ENCODE data around the gene TMOD1.
"Not testable (repeated sequence)": the region's sequence is repeated elsewhere in the genome, so short reads cannot be mapped to it uniquely, and the experiment has no call there.

TMOD1 gene

DNA sequence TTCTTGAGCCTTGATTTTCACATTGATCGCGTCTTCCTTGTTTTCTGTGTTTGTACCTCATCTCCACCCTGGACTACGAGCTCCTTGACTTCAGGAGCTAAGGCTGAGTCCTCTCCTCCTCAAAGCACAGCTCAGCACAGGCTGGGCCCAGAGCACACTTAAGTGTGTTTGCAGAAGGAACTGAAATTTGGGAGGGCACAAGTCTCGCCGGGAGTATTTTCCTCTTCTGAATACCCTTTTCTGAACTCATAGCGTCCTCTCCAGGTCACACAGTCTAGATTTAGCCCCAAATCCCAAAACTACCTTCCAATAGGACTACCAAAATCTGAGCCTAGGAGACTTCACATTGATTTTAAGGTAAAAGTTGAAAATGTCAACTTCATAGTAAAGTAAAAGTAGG is 90.1 kb downstream of the TMOD1 start:
- no peak for TF ChIP-seq ZNF274 (IDR thresholded peaks at IDR 0.05; ENCODE audit: low read depth, low read length)
- H3K4me3 ChIP-seq (ENCODE audit: low read length) = no peak overlapping the region

- TF ChIP-seq ZNF274 (IDR thresholded peaks at IDR 0.05; ENCODE audit: low read depth, low read length) = no peak
- H3K4me3 ChIP-seq (ENCODE audit: low read length) = no peak overlapping the region
These were observed 90.7 kb downstream of the TMOD1 start for GRCh38 chr9:97592126-97592525.

- TF ChIP-seq ZNF274 (IDR thresholded peaks at IDR 0.05; ENCODE audit: low read depth, low read length) = no peak
- no peak overlapping the region for H3K4me3 ChIP-seq (ENCODE audit: low read length)
These were observed 92.5 kb downstream of the TMOD1 start for GRCh38 chr9:97593960-97594359.

- H3K4me3 ChIP-seq (ENCODE audit: low read length) = no peak overlapping the region
- no peak for TF ChIP-seq ZNF274 (IDR thresholded peaks at IDR 0.05; ENCODE audit: low read depth, low read length)
These were observed 93.0 kb downstream of the TMOD1 start for GRCh38 chr9:97594381-97594921.

DNA sequence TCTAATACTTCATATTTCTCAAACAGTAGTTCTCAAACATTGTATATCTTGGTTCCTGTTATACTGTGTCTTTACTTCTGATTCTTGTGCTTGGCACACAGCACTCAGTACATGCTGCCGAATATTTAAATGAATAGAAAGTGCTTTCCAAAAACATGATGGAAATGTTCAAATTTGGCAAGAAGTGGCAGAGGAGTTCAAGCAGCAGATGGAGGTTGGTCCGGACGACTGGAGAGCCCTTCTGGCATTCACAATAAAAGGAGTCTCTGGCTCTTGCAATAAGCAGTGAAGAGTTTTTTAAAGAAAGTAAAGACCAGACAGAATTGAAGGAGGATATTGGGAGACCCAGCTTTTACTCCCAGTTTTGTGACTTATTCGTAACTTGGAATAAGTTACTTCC is 95.4 kb downstream of the TMOD1 start:
- H3K4me3 ChIP-seq (ENCODE audit: low read length) = no peak overlapping the region
- TF ChIP-seq ZNF274 (IDR thresholded peaks at IDR 0.05; ENCODE audit: low read depth, low read length) = no peak

DNA sequence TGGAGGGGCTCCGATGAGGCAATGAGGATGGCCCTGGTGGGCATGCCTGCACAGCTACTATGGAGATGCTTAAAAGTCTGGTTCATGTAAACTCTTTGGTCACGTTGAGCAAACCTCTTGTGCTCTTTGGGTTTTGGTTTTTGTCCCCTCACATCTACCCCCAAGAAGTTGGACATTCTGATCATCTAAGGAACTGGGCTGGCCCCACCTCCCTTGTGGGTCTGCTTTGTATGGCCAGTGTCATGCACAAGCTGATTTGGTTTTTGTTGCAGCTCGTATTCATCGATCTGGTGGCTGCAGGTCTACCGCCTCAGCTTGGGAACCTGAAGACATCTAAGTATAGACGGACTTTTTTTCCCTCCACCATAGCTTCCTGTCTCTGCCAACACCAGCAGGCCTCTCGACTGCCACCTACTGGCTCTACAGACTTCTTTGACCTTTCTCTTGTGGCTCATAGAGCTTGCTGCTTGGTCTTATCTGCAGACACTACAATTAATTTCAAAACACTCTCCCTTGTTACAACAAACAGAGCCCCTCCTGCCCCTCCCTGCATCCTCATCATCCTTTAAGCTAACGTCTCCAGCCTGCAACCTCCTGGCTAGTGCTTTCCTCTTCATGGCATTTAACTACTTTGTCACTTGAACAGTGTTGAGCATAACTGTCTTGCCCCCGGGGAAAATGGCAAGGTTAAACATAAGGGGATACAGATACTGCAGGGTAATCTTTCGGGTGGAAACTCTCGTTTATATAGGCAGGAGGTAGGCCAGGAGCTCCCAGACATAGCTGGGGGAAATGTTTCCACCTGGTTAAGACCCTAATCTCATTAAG is 97.2 kb downstream of the TMOD1 start:
- TF ChIP-seq ZNF274 (IDR thresholded peaks at IDR 0.05; ENCODE audit: low read depth, low read length) = no peak
- no peak overlapping the region for H3K4me3 ChIP-seq (ENCODE audit: low read length)

- no peak for TF ChIP-seq ZNF274 (IDR thresholded peaks at IDR 0.05; ENCODE audit: low read depth, low read length)
- H3K4me3 ChIP-seq (ENCODE audit: low read length) = no peak overlapping the region
These were observed 97.9 kb downstream of the TMOD1 start for GRCh38 chr9:97599314-97599846.

GRCh38 chr9:97600531-97601227 is 99.2 kb downstream of the TMOD1 start:
- H3K4me3 ChIP-seq (ENCODE audit: low read length) = no peak overlapping the region
- TF ChIP-seq ZNF274 (IDR thresholded peaks at IDR 0.05; ENCODE audit: low read depth, low read length) = no peak

GRCh38 chr9:97601228-97601898 is 99.9 kb downstream of the TMOD1 start:
- H3K4me3 ChIP-seq (ENCODE audit: low read length) = no peak overlapping the region
- no peak for TF ChIP-seq ZNF274 (IDR thresholded peaks at IDR 0.05; ENCODE audit: low read depth, low read length)

GRCh38 chr9:97602430-97602829 is 101.0 kb downstream of the TMOD1 start:
- H3K4me3 ChIP-seq (ENCODE audit: low read length) = no peak overlapping the region
- no peak for TF ChIP-seq ZNF274 (IDR thresholded peaks at IDR 0.05; ENCODE audit: low read depth, low read length)

- no peak overlapping the region for H3K4me3 ChIP-seq (ENCODE audit: low read length)
- TF ChIP-seq ZNF274 (IDR thresholded peaks at IDR 0.05; ENCODE audit: low read depth, low read length) = no peak
These were observed 103.6 kb downstream of the TMOD1 start for GRCh38 chr9:97604901-97605645.

DNA sequence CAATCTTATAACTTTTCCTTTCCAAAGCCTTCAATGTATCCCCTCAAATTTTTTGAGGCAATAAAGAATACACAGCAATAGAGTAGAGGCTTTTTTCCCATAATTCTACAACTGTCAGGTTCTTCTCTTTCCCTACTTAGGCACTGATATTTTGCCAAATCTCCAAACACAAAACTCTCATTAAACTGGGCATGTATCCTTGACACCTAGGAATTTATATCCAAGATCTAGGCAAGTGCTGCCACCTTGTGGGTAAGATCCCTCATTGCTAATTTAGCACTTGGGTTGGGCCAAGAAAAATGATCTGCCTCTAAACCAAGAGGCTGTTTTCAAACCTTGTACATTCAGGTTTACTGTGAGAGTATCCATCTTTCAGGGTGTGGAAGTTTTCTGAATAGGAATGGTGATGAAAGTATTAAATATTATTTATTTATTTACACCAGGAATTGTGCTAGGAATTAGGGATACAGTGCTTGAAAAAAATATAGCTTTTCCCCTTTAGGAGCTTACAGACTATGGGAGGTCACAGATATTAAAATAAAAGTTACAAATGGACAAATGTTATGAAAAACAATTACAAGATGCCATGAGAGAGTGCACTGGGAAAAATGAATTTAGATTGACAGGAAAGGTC is 114.1 kb downstream of the TMOD1 start:
- no peak overlapping the region for H3K4me3 ChIP-seq (ENCODE audit: low read length)
- TF ChIP-seq ZNF274 (IDR thresholded peaks at IDR 0.05; ENCODE audit: low read depth, low read length) = no peak

- H3K4me3 ChIP-seq (ENCODE audit: low read length) = no peak overlapping the region
- TF ChIP-seq ZNF274 (IDR thresholded peaks at IDR 0.05; ENCODE audit: low read depth, low read length) = no peak
These were observed 116.5 kb downstream of the TMOD1 start for GRCh38 chr9:97617939-97618416.

DNA sequence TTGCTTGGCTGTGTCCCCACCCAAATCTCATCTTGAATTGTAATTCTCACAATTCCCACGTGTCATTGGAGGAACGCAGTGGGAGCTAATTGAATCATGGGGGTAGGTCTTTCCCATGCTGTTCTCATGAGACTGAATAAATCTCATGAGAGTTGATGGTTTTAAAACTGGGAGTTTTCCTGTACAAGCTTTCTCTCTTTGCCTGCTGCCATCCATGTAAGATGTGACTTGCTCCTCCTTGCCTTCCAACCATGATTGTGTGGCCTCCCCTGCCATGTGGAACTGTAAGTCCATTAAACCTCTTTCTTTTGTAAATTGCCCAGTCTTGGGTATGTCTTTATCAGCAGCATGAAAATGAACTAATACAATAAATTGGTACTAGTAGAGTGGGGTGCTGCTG is 118.6 kb downstream of the TMOD1 start:
- not testable (repeated sequence) for H3K4me3 ChIP-seq (ENCODE audit: low read length)

GRCh38 chr9:97622483-97622882 is 121.0 kb downstream of the TMOD1 start:
- H3K4me3 ChIP-seq (ENCODE audit: low read length) = not testable (repeated sequence)
